Measurements from ENCODE around the gene SMC4. TPM values are rescaled to one million over a fixed set of nuclear protein-coding genes. Genes with fewer than 3 reads are reported as not detected.
A peak's percentile ranks its signal among the peaks of the same experiment; 100 is the strongest.

Gene SMC4
- total and polyA plus RNA-seq, 2 of the 8 experiments (the other 6 are each of a cell fraction or from before 2014, with no cell fraction given): 26.6 to 118 TPM

GRCh38 chr3:160481856-160482255, 82.4 kb downstream of the SMC4 start:
- Histone ChIP-seq H3K79me2 (ENCODE audit: control insufficient read depth in 1 of 2, insufficient read depth in 2 of 2, low read length in 2 of 2) (no peaks in the 10 kb centered on the region), H2BK15ac (ENCODE audit: low read length) (no peak overlapping the region), H3K9ac (replicated peaks in 1 of 4; ENCODE audit: extremely low read depth in 1 of 4, low read depth in 3 of 4, low read length in 3 of 4) (no peak overlapping the region), H3K79me1 (ENCODE audit: low read depth, low read length) (no peaks in the 10 kb centered on the region), H3K4me2 (ENCODE audit: insufficient read depth in 1 of 2, low read depth in 2 of 2, low read length in 2 of 2) (no peak overlapping the region), H3K27me3 (replicated peaks in 1 of 4; ENCODE audit: control insufficient read depth in 3 of 4, extremely low read depth in 1 of 4, insufficient read depth in 3 of 4, low read length in 3 of 4) (no peaks in the 10 kb centered on the region), H2BK120ac (replicated peaks; ENCODE audit: low read depth, low read length) (no peak overlapping the region), H2BK20ac (ENCODE audit: low read length) (no peak overlapping the region), H4K20me1 (replicated peaks in 1 of 2; ENCODE audit: control insufficient read depth in 1 of 2, insufficient read depth in 2 of 2, low read length in 2 of 2) (no peaks in the 10 kb centered on the region), H2AK5ac (ENCODE audit: low read depth, low read length) (no peak overlapping the region), H3K23me2 (ENCODE audit: low read depth, low read length) (no peaks in the 10 kb centered on the region), H3K9me3 (ENCODE audit: insufficient read depth in 2 of 2, low read depth in 1 of 2, low read length in 1 of 2) (no peaks in the 10 kb centered on the region), H3K4me1 (replicated peaks in 1 of 4; ENCODE audit: control insufficient read depth in 3 of 4, insufficient read depth in 4 of 4, low read length in 3 of 4) (no peaks in the 10 kb centered on the region), H3K4me3 (ENCODE audit: extremely low read depth in 1 of 4, insufficient read depth in 2 of 4, low read depth in 3 of 4, low read length in 4 of 4) (no peak overlapping the region), H2AFZ (ENCODE audit: low read length) (peak overlapping the region; percentile 70), H2BK5ac (ENCODE audit: low read depth, low read length) (no peak overlapping the region), H4K91ac (replicated peaks; ENCODE audit: insufficient read length, low read length) (no peak overlapping the region), H3K18ac (ENCODE audit: extremely low read depth, low read length) (no peak overlapping the region), H2BK12ac (ENCODE audit: low read depth, low read length) (no peak overlapping the region), H4K5ac (ENCODE audit: insufficient read length, low read depth, low read length) (no peak overlapping the region), H3K23ac (ENCODE audit: insufficient read length) (no peak overlapping the region), H3K14ac (ENCODE audit: insufficient read length) (no peak overlapping the region), H4K8ac (ENCODE audit: extremely low read depth, insufficient read depth, low read length) (no peak overlapping the region), H3K4ac (replicated peaks; ENCODE audit: insufficient read length, low read depth, low read length) (no peak overlapping the region), H3K27ac (ENCODE audit: low read depth, low read length) (no peak overlapping the region), H3K56ac (replicated peaks; ENCODE audit: insufficient read length, low read depth, low read length) (no peak overlapping the region), H3K36me3 (ENCODE audit: control insufficient read depth in 2 of 4, insufficient read depth in 4 of 4, low read length in 3 of 4) (no peaks in the 10 kb centered on the region)
- WGBS, 2 experiments (ENCODE audit: extremely low coverage in 1 of 2, insufficient coverage in 1 of 2, insufficient read length in 1 of 2, insufficient replicate concordance in 2 of 2, low coverage in 1 of 2, low lambda C conversion rate in 2 of 2, missing lambda C conversion rate in 1 of 2): 91% methylated on average over 6 of the region's 6 CpGs; no CpG with 5 or more reads in 1 of the 2 experiments
- DNase-seq (ENCODE audit: low read depth in 1 of 2, low spot score in 2 of 2) (no peak), FAIRE-seq (no peak)
- ChIA-PET POLR2A (ENCODE audit: partially characterized antibody) (interaction anchor here (0.7 to 1.9 kb wide), 4 partner anchors 11 to 33 kb away, joined by 3 to 9 read pairs (median 4); partner anchors contain the start of gene TRIM59), CTCF (ENCODE audit: partially characterized antibody) (interaction anchor here (1.0 to 1.4 kb wide), 3 partner anchors 9 to 12 kb away, joined by 3 to 8 read pairs (median 3); no protein-coding TSS in a partner anchor)
- no peak for TF ChIP-seq RNF2 (IDR thresholded peaks at IDR 0.05; ENCODE audit: borderline replicate concordance, low read depth, low read length, missing control alignments, poor library complexity, severe bottlenecking)
- no peak for TF ChIP-seq ASH2L (IDR thresholded peaks at IDR 0.05; ENCODE audit: low read length)
- TF ChIP-seq POU5F1 (IDR thresholded peaks at IDR 0.05; ENCODE audit: low read depth, low read length): no peak
- TF ChIP-seq NRF1 (IDR thresholded peaks at IDR 0.05; ENCODE audit: low read depth, low read length): no peak
- TF ChIP-seq POLR2AphosphoS5 (IDR thresholded peaks at IDR 0.05; ENCODE audit: low read depth, low read length): no peak
- no peak for TF ChIP-seq CHD2 (IDR thresholded peaks at IDR 0.05; ENCODE audit: low read length)
- no peak for TF ChIP-seq KDM1A (IDR thresholded peaks at IDR 0.05; ENCODE audit: borderline replicate concordance, low read length)
- no peak for TF ChIP-seq SAP30 (IDR thresholded peaks at IDR 0.05; ENCODE audit: insufficient read depth, insufficient replicate concordance, low read length)
- no peak for TF ChIP-seq EP300 (IDR thresholded peaks at IDR 0.05; ENCODE audit: borderline replicate concordance in 1 of 2, low read depth in 2 of 2, low read length in 2 of 2)
- no peak for TF ChIP-seq RXRA (IDR thresholded peaks at IDR 0.05; ENCODE audit: insufficient read depth, low read depth, low read length)
- TF ChIP-seq RBBP5 (IDR thresholded peaks at IDR 0.05; ENCODE audit: borderline replicate concordance, low read depth, low read length): no peak
- no peak for TF ChIP-seq CBX5 (IDR thresholded peaks at IDR 0.05; ENCODE audit: low read depth, low read length)
- no peak for TF ChIP-seq FOSL1 (IDR thresholded peaks at IDR 0.05; ENCODE audit: insufficient read depth, low read depth, low read length)
- TF ChIP-seq SIX5 (IDR thresholded peaks at IDR 0.05; ENCODE audit: low read depth, low read length): no peak
